Loucy (cell line): ENCODE data around the gene SLC1A4.
A peak's percentile ranks its signal among the peaks of the same experiment; 100 is the strongest.

Source experiments
- H2AFZ ChIP-seq: fragments of 200-600 bp; sonication (generic); 2 replicates; pipeline ENCODE4 v1.6.0; 2016; ENCODE audit warnings: antibody characterized with exemption, mild to moderate bottlenecking, low read length, moderate library complexity
- H3F3A ChIP-seq: fragments of 200-600 bp; 2 replicates; pipeline ENCODE4 v1.6.0; 2016; ENCODE audit warnings: antibody characterized with exemption, low read depth, mild to moderate bottlenecking
- H3K27me3 ChIP-seq: fragments of 200-600 bp; sonication (generic); 2 replicates; pipeline ENCODE4 v1.6.1; 2014; ENCODE audit warnings: low read length, mild to moderate bottlenecking; ENCODE audit not compliant: insufficient read depth, poor library complexity, severe bottlenecking
- H3K36me3 ChIP-seq: fragments of 200-600 bp; sonication (generic); 2 replicates; pipeline ENCODE4 v1.6.1; 2016; ENCODE audit warnings: low read length; ENCODE audit not compliant: insufficient read depth
- H3K4me1 ChIP-seq: fragments of 200-600 bp; sonication (generic); 2 replicates; pipeline ENCODE4 v1.5.1; 2014; ENCODE audit warnings: low read length, mild to moderate bottlenecking; ENCODE audit not compliant: insufficient read depth, poor library complexity, severe bottlenecking
- H3K4me2 ChIP-seq: fragments of 200-600 bp; sonication (generic); 2 replicates; pipeline ENCODE4 v1.6.0; 2014; ENCODE audit warnings: antibody characterized with exemption, low read length, low read depth, mild to moderate bottlenecking; ENCODE audit not compliant: poor library complexity, severe bottlenecking
- H3K4me3 ChIP-seq: fragments of 200-600 bp; sonication (generic); 2 replicates; pipeline ENCODE4 v1.5.1; 2014; ENCODE audit warnings: low read length, mild to moderate bottlenecking, mixed read lengths; ENCODE audit not compliant: poor library complexity, severe bottlenecking
- H3K79me2 ChIP-seq: fragments of 200-600 bp; sonication (generic); 2 replicates; pipeline ENCODE4 v1.6.1; 2014; ENCODE audit warnings: low read length; ENCODE audit not compliant: insufficient read depth
- H3K9ac ChIP-seq: fragments of 200-600 bp; sonication (generic); 2 replicates; pipeline ENCODE4 v1.6.0; 2014; ENCODE audit warnings: mild to moderate bottlenecking, low read depth, low read length, moderate library complexity; ENCODE audit not compliant: poor library complexity, severe bottlenecking
- H3K9me2 ChIP-seq: fragments of 200-600 bp; sonication (generic); replicated peaks from 2 replicates; pipeline ENCODE4 v1.6.1; 2016; ENCODE audit warnings: low read depth, low read length, mixed read lengths
- H3K9me3 ChIP-seq: fragments of 200-600 bp; sonication (generic); 2 replicates; pipeline ENCODE4 v1.6.1; 2014; ENCODE audit warnings: mild to moderate bottlenecking, antibody characterized with exemption, low read length, low read depth; ENCODE audit not compliant: insufficient read depth
- H4K20me1 ChIP-seq: fragments of 200-600 bp; sonication (generic); 2 replicates; pipeline ENCODE4 v1.6.0; 2014; ENCODE audit warnings: antibody characterized with exemption, low read length, mild to moderate bottlenecking; ENCODE audit not compliant: insufficient read depth, poor library complexity, severe bottlenecking
- EZH2phosphoT487 ChIP-seq: fragments of 200-600 bp; IDR thresholded peaks from 2 replicates; pipeline ENCODE4 v1.6.1; 2018; ENCODE audit warnings: antibody characterized with exemption, mild to moderate bottlenecking, moderate library complexity, borderline replicate concordance
- TF ChIP-seq, protein P1 (sequence below): fragments of 200-600 bp; sonication (generic); conservative IDR thresholded peaks from 2 replicates; pipeline ENCODE4 v1.5.1; 2014; ENCODE audit warnings: mild to moderate bottlenecking, antibody characterized with exemption, low read length

The SLC1A4 gene

DNA sequence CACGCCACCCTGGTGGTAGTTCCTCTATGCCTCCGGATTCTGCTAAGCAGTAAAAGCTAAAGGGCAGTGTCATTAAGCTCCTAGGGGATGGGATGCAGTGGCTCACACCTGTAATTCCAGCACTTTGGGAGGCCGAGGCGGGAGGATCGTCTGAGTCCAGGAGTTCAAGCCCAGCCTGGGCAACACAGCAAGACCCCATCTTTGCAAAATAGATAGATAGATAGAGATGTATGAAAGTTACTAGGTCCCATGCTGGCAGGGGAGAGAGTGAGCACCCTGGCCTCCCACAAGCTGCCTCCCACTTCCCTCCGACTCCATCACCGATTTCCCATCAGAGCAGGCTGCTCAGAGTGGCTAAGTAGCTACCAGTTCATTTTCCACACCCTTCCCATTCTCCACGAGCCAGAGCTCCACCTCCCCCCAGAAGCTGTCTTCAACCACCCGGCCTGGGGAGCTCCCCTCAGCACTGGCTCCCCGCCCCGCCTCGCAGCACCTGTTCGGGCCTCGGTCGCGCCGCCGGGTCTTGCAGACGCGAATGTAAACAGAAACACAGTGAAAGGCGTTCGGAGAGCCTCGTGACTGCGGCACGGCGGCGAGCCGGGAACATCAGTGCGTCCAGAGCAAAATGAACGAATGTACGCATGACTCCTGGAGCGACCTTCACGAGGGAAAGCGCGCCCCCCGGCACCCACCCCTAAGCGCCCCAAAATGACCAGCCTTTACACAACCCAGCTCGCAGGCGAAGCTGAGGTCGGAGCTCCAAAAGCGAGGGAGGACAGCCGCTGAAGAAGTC, 66.4 kb downstream of the SLC1A4 start:
- Histone ChIP-seq H3K27me3 (no peaks in the 10 kb centered on the region), H3K79me2 (peaks cover 47% of the 10 kb centered on the region), H3K4me3 (peak overlapping the region; percentile 79), H3K9me2 (no peaks in the 10 kb centered on the region), H3K9ac (peak overlapping the region; percentile 70), H3F3A (no peaks in the 10 kb centered on the region), H3K4me1 (peaks cover 62% of the 10 kb centered on the region), H4K20me1 (peaks cover 10% of the 10 kb centered on the region), H3K4me2 (peak overlapping the region; percentile 85), H2AFZ (peak overlapping the region; percentile 92), H3K36me3 (no peaks in the 10 kb centered on the region), H3K9me3 (no peaks in the 10 kb centered on the region)
- TF ChIP-seq, protein P1, sequence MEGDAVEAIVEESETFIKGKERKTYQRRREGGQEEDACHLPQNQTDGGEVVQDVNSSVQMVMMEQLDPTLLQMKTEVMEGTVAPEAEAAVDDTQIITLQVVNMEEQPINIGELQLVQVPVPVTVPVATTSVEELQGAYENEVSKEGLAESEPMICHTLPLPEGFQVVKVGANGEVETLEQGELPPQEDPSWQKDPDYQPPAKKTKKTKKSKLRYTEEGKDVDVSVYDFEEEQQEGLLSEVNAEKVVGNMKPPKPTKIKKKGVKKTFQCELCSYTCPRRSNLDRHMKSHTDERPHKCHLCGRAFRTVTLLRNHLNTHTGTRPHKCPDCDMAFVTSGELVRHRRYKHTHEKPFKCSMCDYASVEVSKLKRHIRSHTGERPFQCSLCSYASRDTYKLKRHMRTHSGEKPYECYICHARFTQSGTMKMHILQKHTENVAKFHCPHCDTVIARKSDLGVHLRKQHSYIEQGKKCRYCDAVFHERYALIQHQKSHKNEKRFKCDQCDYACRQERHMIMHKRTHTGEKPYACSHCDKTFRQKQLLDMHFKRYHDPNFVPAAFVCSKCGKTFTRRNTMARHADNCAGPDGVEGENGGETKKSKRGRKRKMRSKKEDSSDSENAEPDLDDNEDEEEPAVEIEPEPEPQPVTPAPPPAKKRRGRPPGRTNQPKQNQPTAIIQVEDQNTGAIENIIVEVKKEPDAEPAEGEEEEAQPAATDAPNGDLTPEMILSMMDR = no peak
- TF ChIP-seq EZH2phosphoT487 = no peak

DNA sequence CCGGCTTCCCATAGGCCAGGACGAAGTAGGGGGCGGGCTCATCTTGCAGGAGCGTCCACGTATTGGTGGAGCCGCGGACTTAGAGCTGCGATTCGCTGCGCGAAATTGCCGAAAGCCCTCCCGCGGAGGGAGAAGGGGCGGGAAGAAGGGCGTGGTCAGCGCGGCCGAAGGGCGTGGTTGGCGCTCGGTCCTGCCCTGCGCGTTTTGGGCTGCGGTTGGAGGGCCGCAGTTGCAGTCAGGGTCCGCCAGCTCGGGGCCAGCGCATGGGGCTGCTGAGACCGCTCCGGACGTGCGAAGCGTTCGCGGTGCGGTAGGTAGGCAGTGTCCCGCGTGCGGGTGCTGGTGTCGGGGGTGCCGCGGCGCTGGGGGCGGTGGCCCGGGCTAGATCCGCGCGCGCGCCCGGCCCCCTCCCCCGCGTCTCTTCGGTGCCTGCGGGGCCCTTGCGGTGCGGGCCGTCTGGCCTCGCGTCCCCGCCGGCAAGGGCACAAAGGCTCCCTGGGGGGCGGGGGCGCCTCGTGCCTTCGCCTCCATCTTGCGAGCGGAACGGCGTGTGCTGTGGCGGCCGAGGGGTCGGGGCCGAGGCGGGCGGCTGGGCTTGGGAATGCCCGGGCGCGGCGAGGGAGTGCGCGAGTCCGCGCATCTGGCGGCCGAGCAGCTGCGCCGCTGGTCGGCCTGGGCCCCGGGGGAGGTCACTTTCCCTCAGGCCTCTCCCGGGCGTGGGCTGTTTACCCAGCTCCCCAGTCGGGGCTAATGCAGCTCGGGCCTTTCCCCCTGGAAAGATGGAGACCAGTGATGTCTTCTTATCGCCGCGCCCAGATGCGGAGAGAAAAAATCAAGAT, 67.2 kb downstream of the SLC1A4 start, which contains the start of gene CEP68:
Gene CEP68 (plus strand): TSS at position 202 of the 839 bp plus-strand sequence. CDS start 13,029 bp downstream, outside the sequence.
- Histone ChIP-seq H3K4me2 (peak within 1 kb of the TSS; percentile 98), H3F3A (no peaks in the 10 kb centered on the region)

DNA sequence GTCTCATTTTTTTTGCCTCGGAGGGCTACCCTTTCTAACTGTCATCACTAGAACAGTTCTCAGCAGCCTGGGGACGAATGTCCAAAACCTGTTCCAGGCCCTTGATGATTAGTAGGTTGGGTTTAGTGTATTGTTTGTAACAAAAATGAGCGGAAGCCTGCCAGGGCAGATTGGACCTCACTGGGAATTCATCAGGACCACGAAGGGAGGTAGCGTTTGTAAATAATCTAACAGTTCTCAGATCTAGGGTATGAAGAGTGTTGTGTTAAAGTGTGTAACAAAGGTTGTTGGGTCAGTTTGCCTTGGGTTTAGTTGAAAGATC, 67.8 kb downstream of the SLC1A4 start:
- Histone ChIP-seq H3K4me2 (peak overlapping the region; percentile 98), H3K9me3 (no peaks in the 10 kb centered on the region), H2AFZ (peak overlapping the region; percentile 77), H3K27me3 (no peaks in the 10 kb centered on the region), H4K20me1 (peaks cover 10% of the 10 kb centered on the region), H3K4me3 (peak overlapping the region; percentile 79), H3K9me2 (no peaks in the 10 kb centered on the region), H3K9ac (peak overlapping the region; percentile 76), H3K79me2 (peaks cover 55% of the 10 kb centered on the region), H3K36me3 (no peaks in the 10 kb centered on the region), H3K4me1 (peaks cover 62% of the 10 kb centered on the region), H3F3A (no peaks in the 10 kb centered on the region)
- TF ChIP-seq, protein P1 = no peak
- no peak for TF ChIP-seq EZH2phosphoT487

More for the DNA sequence above, 67.2 kb downstream of the SLC1A4 start, which contains the start of gene CEP68:
- H3K4me3 ChIP-seq = peak within 1 kb of the TSS; percentile 79
- peak within 1 kb of the TSS; percentile 76 for H3K9ac ChIP-seq
- no peak for TF ChIP-seq EZH2phosphoT487
- TF ChIP-seq, protein P1 = no peak
- H3K9me3 ChIP-seq = no peaks in the 10 kb centered on the region
- no peaks in the 10 kb centered on the region for H3K36me3 ChIP-seq
- no peaks in the 10 kb centered on the region for H3K27me3 ChIP-seq
- peaks cover 62% of the 10 kb centered on the region for H3K4me1 ChIP-seq
- H3K79me2 ChIP-seq = peaks cover 49% of the 10 kb centered on the region
- peak within 1 kb of the TSS; percentile 92 for H2AFZ ChIP-seq
- H4K20me1 ChIP-seq = peaks cover 10% of the 10 kb centered on the region
- no peaks in the 10 kb centered on the region for H3K9me2 ChIP-seq
